Metanephros (tissue), 2 donors: ENCODE measurements around the gene SUGP1. TPM values are rescaled to one million over a fixed set of nuclear protein-coding genes. Genes with fewer than 3 reads are reported as not detected.

Source experiments
- small RNA-seq: library from RNA; depleted of rRNA; stranded (forward); fragments of <200 nt; gene quantifications from one replicate; pipeline ENCODE3, GENCODE V24; 2014; ENCODE audit warnings: low replicate concordance
- total RNA-seq: library from RNA; depleted of rRNA; stranded (reverse); fragments of >200 nt; gene quantifications from one replicate; pipeline ENCODE4 v1.2.3, GENCODE V29; 2014

The SUGP1 gene, protein sequence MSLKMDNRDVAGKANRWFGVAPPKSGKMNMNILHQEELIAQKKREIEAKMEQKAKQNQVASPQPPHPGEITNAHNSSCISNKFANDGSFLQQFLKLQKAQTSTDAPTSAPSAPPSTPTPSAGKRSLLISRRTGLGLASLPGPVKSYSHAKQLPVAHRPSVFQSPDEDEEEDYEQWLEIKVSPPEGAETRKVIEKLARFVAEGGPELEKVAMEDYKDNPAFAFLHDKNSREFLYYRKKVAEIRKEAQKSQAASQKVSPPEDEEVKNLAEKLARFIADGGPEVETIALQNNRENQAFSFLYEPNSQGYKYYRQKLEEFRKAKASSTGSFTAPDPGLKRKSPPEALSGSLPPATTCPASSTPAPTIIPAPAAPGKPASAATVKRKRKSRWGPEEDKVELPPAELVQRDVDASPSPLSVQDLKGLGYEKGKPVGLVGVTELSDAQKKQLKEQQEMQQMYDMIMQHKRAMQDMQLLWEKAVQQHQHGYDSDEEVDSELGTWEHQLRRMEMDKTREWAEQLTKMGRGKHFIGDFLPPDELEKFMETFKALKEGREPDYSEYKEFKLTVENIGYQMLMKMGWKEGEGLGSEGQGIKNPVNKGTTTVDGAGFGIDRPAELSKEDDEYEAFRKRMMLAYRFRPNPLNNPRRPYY
- total RNA-seq: 47.1 TPM

DNA sequence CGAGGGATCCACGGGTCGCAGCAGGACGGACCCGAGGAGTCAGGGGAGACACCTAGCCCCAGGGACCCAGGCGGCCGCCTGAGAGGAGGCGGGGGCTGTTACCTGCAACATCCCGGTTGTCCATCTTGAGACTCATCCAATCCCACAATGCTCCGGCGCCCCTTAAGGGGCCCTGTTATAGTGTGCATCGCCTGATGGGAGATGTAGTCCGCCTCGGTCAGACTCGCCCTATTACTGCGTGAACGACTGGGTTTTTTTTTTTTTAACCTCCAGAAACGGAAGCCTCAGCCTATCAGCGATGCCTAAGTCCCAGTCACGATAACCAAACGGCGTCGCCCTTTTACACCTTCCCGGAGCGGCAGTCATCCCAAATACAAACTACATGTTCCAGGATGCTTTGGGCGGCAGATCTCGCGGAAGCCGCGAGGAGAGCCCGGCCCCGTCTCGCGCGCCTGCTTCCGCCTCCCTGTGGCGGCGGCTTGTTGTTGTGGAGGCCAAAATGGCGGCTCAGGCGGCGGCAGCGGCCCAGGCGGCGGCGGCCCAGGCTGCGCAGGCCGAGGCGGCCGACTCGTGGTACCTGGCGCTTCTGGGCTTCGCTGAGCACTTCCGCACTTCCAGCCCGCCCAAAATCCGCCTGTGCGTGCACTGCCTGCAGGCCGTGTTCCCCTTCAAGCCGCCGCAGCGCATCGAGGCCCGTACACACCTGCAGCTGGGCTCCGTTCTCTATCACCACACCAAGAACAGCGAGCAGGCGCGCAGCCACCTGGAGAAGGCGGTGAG is at the start of gene SUGP1, which contains the start of gene MAU2:
Gene SUGP1, minus strand, starts transcription at position 149 of the 780 bp plus-strand sequence. Its CDS starts 13 bp downstream, at position 136.
Gene MAU2, plus strand, starts transcription at position 469 of the 780 bp plus-strand sequence. Its CDS starts 31 bp downstream, at position 500.

Small RNA genes lying within 50 kb of the gene (small RNA-seq; reads per million reads assigned to genes)
- gene RNU6-1028P: not detected

Other genes with a start within 250 kb of the SUGP1 start
- 26.9 TPM for gene TMEM161A, start 182.0 kb downstream of the SUGP1 start, total RNA-seq
- 0.18 TPM for gene MEF2B, start 150.2 kb downstream of the SUGP1 start, total RNA-seq
- gene BORCS8, start 128.4 kb downstream of the SUGP1 start, total RNA-seq: 10.2 TPM
- gene RFXANK, start 128.3 kb downstream of the SUGP1 start, total RNA-seq: 74.7 TPM
- gene NR2C2AP, start 117.1 kb downstream of the SUGP1 start, total RNA-seq: 8.3 TPM
- gene NCAN, start 108.6 kb downstream of the SUGP1 start, total RNA-seq: 0.23 TPM
- 2.3 TPM for gene TM6SF2, start 47.2 kb downstream of the SUGP1 start, total RNA-seq
- gene MAU2, start 320 bp upstream of the SUGP1 start, total RNA-seq: 83.8 TPM
- 36.4 TPM for gene GATAD2A, start 85.2 kb upstream of the SUGP1 start, total RNA-seq
- gene TSSK6, start 195.0 kb upstream of the SUGP1 start, total RNA-seq: 3.5 TPM
- 100 TPM for gene NDUFA13, start 195.7 kb upstream of the SUGP1 start, total RNA-seq
- 2.7 TPM for gene YJEFN3, start 208.4 kb upstream of the SUGP1 start, total RNA-seq
- gene CILP2, start 217.8 kb upstream of the SUGP1 start, total RNA-seq: 1.1 TPM